ENCODE results near the gene NOX5.

Gene NOX5

GRCh38 chr15:68991723-68992122 lies 22.8 kb upstream of the NOX5 start:
- DNase-seq (ENCODE audit: extremely low read depth, low read depth) = no peak
- TF ChIP-seq CTCF (IDR thresholded peaks at IDR 0.05; ENCODE audit: low read depth, low read length) = no peak

- TF ChIP-seq CTCF (IDR thresholded peaks at IDR 0.05; ENCODE audit: low read depth, low read length) = no peak
- no peak for DNase-seq (ENCODE audit: extremely low read depth, low read depth)
Measured at GRCh38 chr15:68992696-68993095, 21.8 kb upstream of the NOX5 start.

- TF ChIP-seq CTCF (IDR thresholded peaks at IDR 0.05; ENCODE audit: low read depth, low read length) = no peak
- DNase-seq (ENCODE audit: extremely low read depth, low read depth) = no peak
Measured at GRCh38 chr15:68993276-68993675, 21.2 kb upstream of the NOX5 start.

GRCh38 chr15:68994149-68994548 lies 20.3 kb upstream of the NOX5 start:
- no peak for DNase-seq (ENCODE audit: extremely low read depth, low read depth)
- TF ChIP-seq CTCF (IDR thresholded peaks at IDR 0.05; ENCODE audit: low read depth, low read length) = no peak

GRCh38 chr15:68994981-68995761 lies 19.3 kb upstream of the NOX5 start:
- DNase-seq (ENCODE audit: extremely low read depth, low read depth) = no peak
- TF ChIP-seq CTCF (IDR thresholded peaks at IDR 0.05; ENCODE audit: low read depth, low read length) = no peak

- TF ChIP-seq CTCF (IDR thresholded peaks at IDR 0.05; ENCODE audit: low read depth, low read length) = no peak
Measured at GRCh38 chr15:68997050-68997449, 17.4 kb upstream of the NOX5 start.

GRCh38 chr15:68997930-68998777 lies 16.3 kb upstream of the NOX5 start:
- no peak for TF ChIP-seq CTCF (IDR thresholded peaks at IDR 0.05; ENCODE audit: low read depth, low read length)
- no peak for DNase-seq (ENCODE audit: extremely low read depth, low read depth)

More at GRCh38 chr15:68997050-68997449, 17.4 kb upstream of the NOX5 start:
- DNase-seq (ENCODE audit: extremely low read depth, low read depth) = no peak

All from AG09319 (cell line).